GM23338 (cell line): ENCODE data around the gene CEBPZ.

Source experiments
- CREB1 ChIP-seq: fragments of 250-450 bp; sonication (Bioruptor Pico); IDR thresholded peaks from 2 replicates; pipeline ENCODE4 v1.5.0; 2020; ENCODE audit warnings: low read depth, mild to moderate bottlenecking, moderate library complexity
- CTCF ChIP-seq, 2 experiments: fragments of 200-600 bp in 1 of 2; sonication (generic) in 1 of 2; conservative IDR thresholded peaks; 2 replicates each; pipeline versions ENCODE4 v1.5.1 to v1.6.1; 2016 to 2017; ENCODE audit warnings: antibody characterized with exemption in 2 of 2, low read depth in 2 of 2, mild to moderate bottlenecking in 2 of 2, moderate library complexity in 1 of 2
- EZH2 ChIP-seq: fragments of 200-600 bp; sonication (generic); IDR thresholded peaks from one replicate; pipeline ENCODE4 v1.8.0; 2017; ENCODE audit warnings: antibody characterized with exemption, mild to moderate bottlenecking, low read depth; ENCODE audit not compliant: unreplicated experiment
- EZH2phosphoT487 ChIP-seq: fragments of 200-600 bp; sonication (generic); IDR thresholded peaks from one replicate; pipeline ENCODE4 v1.8.1; 2018; ENCODE audit warnings: antibody characterized with exemption; ENCODE audit not compliant: unreplicated experiment
- POLR2AphosphoS5 ChIP-seq: IDR thresholded peaks from 2 replicates; pipeline ENCODE4 v1.6.1; 2016; ENCODE audit warnings: antibody characterized with exemption, low read depth
- REST ChIP-seq: IDR thresholded peaks from one replicate; pipeline ENCODE4 v1.6.1; 2018; ENCODE audit warnings: antibody characterized with exemption; ENCODE audit not compliant: unreplicated experiment

- TF ChIP-seq POLR2AphosphoS5 (no peak), EZH2phosphoT487 (no peak), CTCF (conservative IDR thresholded peaks at IDR 0.05; ENCODE audit: low read depth in 2 of 2) (no peak), EZH2 (no peak), CREB1 (CRISPR knock-in tag) (no peak), REST (no peak)
These were observed 8.3 kb downstream of the CEBPZ start for GRCh38 chr2:37223131-37223530.
